Measurements from ENCODE around the gene NLE1.

DNA sequence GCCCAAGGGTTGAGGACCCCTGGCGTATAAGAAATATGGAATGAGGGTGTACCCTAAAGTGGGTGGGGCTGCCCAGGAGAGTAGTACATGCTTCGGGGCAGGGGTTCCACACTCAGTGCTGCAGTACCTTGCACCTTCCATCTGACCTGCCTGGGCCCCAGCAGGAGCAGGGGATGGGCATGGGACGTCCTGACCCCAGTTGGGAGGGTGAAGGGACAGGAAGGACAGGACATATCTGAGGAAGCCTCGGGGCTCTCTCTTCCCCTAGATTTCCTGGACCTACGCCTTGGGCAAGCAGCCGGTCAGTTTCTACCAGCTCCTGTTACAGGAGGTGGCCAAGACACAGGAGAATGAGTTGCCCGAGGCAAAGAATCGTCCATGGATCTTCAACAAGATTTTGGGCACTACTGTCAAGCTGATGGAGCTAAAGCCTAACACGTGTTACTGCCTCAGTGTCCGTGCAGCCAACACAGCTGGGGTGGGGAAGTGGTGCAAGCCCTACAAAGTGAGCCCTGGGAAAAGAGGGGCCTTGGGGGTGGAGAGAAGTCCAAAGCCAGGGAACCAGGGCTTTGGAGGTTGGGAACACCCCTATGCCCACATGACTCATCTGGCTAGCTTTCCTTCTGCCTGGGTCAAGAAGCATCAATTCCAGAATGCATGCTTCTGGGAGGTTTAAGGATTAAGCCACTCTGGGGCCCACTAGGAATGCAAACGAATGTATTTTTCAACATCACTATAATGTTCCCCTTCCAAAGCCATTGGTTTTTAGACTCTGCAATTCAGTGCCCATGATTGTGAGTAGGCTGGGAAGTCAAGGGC lies 12.7 kb downstream of the NLE1 start:
- TF ChIP-seq, protein P1, sequence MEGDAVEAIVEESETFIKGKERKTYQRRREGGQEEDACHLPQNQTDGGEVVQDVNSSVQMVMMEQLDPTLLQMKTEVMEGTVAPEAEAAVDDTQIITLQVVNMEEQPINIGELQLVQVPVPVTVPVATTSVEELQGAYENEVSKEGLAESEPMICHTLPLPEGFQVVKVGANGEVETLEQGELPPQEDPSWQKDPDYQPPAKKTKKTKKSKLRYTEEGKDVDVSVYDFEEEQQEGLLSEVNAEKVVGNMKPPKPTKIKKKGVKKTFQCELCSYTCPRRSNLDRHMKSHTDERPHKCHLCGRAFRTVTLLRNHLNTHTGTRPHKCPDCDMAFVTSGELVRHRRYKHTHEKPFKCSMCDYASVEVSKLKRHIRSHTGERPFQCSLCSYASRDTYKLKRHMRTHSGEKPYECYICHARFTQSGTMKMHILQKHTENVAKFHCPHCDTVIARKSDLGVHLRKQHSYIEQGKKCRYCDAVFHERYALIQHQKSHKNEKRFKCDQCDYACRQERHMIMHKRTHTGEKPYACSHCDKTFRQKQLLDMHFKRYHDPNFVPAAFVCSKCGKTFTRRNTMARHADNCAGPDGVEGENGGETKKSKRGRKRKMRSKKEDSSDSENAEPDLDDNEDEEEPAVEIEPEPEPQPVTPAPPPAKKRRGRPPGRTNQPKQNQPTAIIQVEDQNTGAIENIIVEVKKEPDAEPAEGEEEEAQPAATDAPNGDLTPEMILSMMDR (conservative IDR thresholded peaks at IDR 0.05; ENCODE audit: low read length): no peak
- TF ChIP-seq EZH2phosphoT487 (IDR thresholded peaks at IDR 0.05; ENCODE audit: borderline replicate concordance, low read depth, low read length): no peak

Measured in OCI-LY7 (cell line).